Measurements from ENCODE around the gene LASP1.
"Not testable (repeated sequence)": the region's sequence is repeated elsewhere in the genome, so short reads cannot be mapped to it uniquely, and the experiment has no call there.

LASP1 gene

GRCh38 chr17:38911081-38911730 lies 41.3 kb downstream of the LASP1 start:
- no peak for DNase-seq

- not testable (repeated sequence) for DNase-seq
Observed at GRCh38 chr17:38911731-38912081, 41.8 kb downstream of the LASP1 start.

GRCh38 chr17:38912221-38912813 lies 42.5 kb downstream of the LASP1 start:
- no peak for DNase-seq

- DNase-seq: no peak
Observed at GRCh38 chr17:38914741-38915638, 45.1 kb downstream of the LASP1 start.

GRCh38 chr17:38915639-38915995 lies 45.8 kb downstream of the LASP1 start:
- no peak for DNase-seq

GRCh38 chr17:38916771-38917170 lies 46.9 kb downstream of the LASP1 start:
- no peak for DNase-seq

- no peak for DNase-seq
Observed at GRCh38 chr17:38917259-38917658, 47.4 kb downstream of the LASP1 start.

- no peak for DNase-seq
Observed at GRCh38 chr17:38918129-38918913, 48.5 kb downstream of the LASP1 start.

- no peak for DNase-seq
Observed at GRCh38 chr17:38918916-38919315, 49.1 kb downstream of the LASP1 start.

- no peak for DNase-seq
Observed at GRCh38 chr17:38919316-38920078, 49.6 kb downstream of the LASP1 start.

GRCh38 chr17:38920374-38921291 lies 50.8 kb downstream of the LASP1 start:
- no peak for DNase-seq

GRCh38 chr17:38921756-38922411 lies 52.0 kb downstream of the LASP1 start:
- DNase-seq: no peak

- DNase-seq: no peak
Observed at GRCh38 chr17:38922538-38923297, 52.9 kb downstream of the LASP1 start.

GRCh38 chr17:38925263-38925995 lies 55.6 kb downstream of the LASP1 start, which contains the start of gene LASP1NB:
LASP1NB (plus strand) TSS chr17:38925614.
- DNase-seq: peak; percentile 54

- DNase-seq: no peak
Observed at GRCh38 chr17:38926293-38927070, 56.6 kb downstream of the LASP1 start.

- not testable (repeated sequence) for DNase-seq
Observed at GRCh38 chr17:38930782-38931181, 60.9 kb downstream of the LASP1 start.

- not testable (repeated sequence) for DNase-seq
Observed at GRCh38 chr17:38933962-38934361, 64.1 kb downstream of the LASP1 start.

- DNase-seq: no peak
Observed at GRCh38 chr17:38939987-38940386, 70.1 kb downstream of the LASP1 start.

Data from activated naive CD4-positive, alpha-beta T cell treated with anti-CD3 and anti-CD28 coated beads, Interleukin-2, amount 50 U/mL, for 16 hours (primary cell).